Measurements from ENCODE around the gene GRIK4.

The GRIK4 gene

DNA sequence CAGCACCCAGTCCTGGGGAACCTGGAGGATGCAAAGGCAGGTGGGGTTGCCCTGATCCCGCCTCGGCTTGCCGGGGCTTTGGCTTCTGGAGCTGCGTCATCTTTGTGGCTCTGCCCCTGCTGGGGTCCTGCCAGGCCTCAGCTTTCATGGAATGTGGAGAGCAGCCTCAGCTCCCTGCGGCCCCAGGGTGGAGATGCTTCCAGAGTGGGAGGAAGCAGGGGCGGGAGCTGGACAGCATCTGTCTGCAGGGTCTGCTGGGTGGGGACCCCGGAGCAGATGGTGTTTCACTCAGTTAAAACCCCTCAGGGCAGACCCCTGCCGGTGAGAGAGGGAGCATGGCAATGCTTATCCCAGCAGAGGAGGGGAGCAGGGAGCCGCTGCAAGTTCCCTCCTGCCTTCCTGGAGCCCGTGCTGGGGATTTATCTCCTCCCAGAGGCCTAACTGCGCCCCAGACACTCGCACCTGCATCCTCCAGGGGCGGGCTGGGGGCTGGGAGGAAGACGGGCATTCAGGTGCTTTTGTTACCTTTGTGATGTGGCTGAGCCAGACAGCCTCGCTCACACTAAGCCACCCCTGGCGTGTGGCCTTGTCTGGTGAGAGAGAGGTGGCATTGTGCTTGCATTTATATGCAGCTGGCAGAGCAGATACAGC, 15.7 kb downstream of the GRIK4 start:
- no peak for DNase-seq

GRCh38 chr11:120528749-120529148, 17.2 kb downstream of the GRIK4 start:
- no peak for DNase-seq

- no peak for DNase-seq
Measured at GRCh38 chr11:120529214-120529613, 17.7 kb downstream of the GRIK4 start.

DNA sequence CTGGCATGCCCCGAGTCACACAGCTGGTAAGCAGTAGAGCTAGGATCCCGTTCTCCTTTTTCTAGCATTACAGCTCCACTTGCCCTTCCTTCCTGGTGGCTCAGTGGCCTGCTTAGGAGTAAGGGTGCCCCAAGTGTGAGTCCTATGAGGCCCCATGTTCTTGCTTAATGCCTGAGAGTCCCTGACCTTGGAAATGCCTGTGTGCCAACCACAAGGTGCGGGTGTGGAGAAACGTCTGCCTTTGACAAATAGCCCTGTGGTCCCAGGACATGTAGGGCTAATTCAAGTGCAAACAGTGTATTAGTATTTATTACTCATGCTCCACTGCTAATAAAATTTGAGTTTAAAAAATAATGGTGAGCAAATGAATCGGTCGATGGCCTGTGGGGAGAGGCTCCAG, 18.4 kb downstream of the GRIK4 start:
- DNase-seq, result no peak

DNA sequence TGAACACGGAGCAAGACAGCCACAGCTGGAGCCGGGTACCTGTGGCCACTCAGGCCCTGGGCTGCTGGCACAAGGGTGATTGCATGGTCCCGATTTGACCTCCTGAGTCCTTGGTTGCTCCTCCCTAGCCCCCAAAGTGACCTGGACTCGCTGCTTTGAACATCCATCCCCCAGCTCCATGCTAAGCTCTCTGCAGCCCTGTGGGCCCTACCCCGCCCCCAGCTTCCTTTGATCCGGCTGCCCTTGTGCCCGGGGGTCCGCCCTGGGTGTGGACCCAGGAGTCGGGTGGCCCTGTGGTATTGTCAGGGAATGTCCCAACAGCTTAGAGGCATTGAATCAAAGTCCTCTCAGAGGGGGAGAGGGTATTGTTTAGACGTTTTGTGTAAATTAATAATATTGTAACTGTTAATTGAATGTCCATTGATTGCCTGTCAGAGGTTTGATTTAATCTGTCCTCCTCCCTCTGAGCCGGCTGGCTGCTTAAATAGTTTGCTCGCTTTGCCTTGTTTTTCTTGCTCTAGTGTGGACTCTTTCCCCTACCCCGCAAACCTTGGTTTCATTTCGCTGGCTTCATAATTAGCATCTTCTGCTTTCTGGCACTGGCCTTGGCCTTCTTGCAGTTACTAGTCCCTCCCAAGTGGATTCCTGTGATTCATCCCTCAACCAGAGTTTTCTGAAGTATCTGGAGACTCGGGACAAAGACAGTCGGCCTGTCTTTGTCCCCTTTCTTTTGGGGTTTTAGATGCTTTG, 20.7 kb downstream of the GRIK4 start:
- no peak for DNase-seq

GRCh38 chr11:120532832-120533196, 21.3 kb downstream of the GRIK4 start:
- no peak for DNase-seq

DNA sequence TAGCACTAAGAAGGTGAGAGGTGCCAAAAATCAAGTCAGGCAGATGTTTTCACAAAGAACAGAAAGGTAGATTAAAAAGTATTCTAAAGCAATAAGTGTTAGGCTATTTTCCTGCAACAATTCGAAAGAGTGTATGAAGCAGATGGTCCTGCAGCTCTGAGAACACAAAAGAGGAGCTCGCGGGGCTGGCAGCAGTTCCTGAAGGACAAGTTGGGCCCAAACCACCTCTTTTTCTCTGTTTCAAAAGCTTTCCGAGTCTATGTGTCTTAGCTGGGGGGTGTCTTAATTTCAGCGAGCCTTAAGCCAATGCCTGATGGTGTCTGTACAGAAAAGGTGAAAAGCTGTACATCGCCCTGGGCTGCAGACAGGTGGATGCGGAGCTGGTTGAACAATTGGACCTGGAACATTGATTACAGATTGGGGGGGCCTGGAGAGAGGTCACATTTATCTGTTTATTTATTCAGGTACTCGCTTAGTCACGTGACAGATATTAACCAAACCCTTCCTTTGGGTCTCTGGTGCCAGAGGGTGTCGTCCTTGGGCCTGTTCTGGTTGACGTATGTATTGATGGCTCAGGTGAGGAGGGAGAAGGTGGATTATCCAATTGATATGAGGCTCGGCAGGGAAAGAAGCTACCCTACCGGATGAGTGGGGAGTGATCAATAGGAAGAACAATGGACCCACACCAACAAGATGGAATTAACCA, 24.7 kb downstream of the GRIK4 start:
- DNase-seq, result no peak

- DNase-seq, result no peak
Measured at GRCh38 chr11:120536797-120537169, 25.2 kb downstream of the GRIK4 start.

DNA sequence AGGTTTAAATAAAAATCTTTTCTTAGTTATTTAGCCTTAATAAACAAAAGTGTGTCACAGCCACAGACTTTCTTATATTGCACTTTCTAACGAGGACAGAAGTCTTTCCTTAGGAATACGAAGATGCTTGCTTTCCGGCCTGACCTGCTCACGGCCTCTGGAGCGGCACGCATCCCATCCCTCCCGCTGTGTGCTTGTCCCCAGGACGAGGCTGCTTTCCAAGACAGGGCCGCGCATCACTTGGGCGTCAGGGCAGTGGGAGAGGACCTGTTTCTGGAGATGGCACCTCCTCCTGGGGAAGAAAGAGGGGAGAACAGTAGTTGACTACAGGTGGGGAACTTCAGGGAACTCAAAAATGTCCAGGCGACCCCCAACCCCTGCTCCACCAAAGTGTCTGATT, 26.4 kb downstream of the GRIK4 start:
- DNase-seq, result no peak

DNA sequence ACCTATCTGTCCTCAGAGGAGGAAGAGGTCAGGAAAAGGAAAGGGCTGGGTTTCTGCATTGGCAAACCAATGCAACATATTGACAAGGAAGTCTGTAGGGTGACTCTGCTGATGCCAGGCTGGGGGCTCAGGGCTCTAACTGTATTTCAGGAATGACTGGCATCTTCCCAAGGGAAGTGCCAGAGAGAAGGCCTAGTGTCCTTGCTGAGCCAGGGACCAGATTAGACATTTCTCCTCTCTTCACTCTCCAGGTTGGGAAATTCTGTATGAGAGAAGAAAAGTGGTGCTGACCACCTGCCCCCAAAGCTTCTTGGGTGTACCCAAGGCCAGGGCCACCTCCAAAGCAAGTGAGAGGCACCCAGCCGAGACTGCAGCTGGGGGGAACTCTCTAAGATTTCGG, 27.2 kb downstream of the GRIK4 start:
- no peak for DNase-seq

DNA sequence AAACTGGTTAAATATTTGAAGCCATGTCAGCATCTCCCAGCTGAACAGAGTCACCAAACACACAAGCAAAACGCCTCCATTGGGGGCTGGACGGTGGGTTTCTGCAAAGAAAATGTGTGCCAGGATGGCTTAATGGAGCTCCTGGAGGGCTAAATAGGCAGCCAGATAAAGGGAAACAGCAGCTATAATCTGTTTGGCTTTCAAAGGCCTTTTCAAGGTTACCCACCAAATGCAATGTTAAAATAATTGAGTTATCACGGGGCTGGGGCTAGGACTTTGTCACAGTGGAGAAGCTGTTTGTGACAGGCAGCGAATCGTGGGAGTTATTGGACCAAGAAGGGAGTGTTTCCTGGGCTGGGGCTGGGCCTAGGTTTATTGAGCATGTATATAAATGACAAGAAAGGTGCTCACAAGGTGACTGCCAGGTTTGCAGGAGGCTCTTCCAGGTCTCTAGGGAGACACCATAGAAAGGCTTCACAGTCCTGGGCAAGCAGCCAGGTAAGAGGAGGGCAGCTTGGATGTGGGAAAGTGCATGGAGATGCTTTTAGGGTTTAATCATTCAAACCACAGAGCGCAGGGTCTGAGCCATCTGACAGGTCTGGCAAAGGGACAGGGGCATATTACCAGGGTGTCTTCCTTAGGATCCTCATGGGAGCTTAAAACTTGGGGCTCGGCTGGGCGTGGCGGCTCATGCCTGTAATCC, 28.3 kb downstream of the GRIK4 start:
- no peak for DNase-seq

DNA sequence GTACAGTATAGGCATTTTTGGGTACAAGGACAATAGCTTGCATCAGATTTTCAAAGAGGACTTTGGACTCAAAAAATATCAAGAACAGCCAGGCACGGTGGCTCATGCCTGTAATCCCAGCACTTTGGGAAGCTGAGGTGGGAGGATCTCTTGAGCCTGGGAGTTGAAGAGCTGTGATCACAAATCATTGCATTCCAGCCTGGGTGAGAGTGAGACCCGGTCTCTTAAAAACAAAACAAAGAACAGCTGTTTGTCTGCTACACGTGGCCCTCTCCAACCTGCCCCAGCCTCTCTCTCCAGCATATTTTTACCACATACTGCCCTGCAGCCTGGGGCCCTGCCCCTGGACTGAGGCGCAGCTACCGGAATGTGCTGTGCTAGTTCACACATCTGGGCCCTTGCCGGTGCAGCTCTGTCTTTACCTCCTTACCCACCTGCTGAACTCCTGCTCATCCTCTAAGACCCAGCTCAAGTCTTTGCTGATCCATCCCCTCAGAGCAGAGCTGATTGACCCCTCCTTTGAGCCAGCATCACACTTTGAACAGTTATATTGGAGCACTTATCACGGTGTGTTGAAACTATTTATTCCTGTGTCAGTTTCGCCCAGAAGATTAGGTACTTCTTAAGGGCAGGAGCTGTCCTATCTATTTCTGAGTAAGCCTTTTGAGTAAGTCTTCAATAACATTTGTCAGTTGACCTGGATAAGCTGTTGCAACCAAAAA, 29.4 kb downstream of the GRIK4 start:
- no peak for DNase-seq

DNA sequence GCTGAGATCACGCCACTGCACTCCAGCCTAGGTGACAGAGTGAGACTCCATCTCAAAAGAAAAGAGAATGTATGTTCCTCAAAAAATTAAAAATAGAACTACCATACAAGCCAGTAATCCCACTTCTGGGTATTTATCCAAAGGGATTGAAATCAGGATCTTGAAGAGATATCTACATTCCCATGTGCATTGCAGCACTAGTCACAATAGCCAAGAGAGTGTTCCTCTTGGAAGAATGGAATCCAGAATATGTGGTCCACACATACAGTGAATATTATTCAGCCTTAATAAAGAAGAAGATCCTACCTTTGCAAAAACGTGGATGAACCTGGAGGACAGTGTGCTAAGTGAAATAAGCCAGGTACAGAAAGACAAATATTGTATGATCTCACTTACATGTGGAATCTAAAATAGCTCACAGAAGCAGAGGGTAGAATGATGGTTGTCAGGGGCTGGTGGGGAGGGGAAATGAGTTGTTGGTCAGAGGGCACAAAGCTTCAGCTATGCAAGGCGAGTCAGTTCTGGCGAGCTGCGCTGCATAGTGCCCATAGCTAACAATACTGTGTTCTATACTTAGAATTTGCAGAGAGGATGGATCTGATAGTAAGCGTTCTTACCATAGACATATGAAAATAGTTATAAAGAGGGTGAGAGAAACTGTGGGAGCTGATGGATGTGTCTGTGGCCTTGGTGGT, 32.1 kb downstream of the GRIK4 start:
- no peak for DNase-seq

DNA sequence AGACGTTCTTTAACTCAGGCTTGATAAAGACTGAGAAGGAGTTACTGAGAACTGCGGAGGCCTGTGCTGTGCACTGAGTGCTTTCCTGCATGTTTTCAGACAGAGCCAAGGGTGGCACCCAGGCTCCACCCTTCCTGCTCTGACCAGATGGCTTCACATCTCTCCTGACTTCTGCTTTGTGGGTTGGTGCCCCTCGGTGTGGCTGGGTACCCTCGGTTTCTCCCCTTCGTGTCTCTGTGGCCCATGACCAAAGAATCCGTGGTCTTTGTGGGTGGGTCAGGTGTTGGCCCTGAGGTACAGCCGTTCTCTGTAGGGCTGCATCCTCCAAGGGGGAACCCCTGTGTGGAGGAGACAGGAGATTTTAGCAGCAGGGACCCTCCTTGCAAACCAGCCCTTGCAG, 34.3 kb downstream of the GRIK4 start:
- no peak for DNase-seq

DNA sequence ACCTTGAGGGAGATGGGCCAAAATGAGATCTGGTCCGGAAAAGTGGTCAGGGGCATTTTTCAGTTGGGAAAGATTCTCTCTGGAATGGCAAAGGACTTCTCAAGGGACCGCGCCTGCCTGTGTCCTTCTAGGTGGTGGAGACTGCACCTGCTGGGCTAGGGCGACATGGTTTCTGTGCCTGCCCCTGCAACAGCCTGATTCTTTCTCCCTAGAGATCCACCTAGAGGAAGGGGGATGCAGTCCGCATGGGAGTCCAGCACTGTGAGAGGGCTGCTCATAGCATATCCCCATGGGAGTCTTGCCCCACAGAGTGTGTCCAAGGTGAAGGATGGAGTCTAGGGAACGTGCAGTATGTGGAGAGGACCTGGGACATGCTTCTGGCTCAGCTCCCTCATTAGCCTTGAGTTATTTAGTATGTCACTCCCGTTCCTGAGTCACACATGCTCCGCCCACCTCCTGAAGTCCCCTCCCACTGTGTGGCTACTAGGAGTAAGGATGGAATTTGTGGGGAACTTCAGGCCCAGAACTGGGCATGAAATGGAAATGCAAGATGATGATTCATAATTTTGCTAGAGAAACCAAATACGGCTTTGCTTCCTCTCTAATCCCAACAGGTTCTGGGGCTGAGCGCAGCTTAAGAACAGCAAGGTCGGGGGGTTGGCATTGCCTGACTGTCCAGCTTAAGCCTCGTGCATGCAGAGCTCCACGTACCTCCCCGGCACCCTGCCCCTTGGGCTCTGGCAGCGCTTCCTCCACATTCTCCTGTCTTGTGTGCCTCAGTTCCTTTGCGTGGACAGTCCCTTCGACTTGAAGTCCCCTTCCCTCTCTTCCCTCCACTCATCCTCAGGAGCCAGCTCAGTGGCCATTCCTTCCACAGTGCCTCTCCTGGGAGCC, 35.0 kb downstream of the GRIK4 start:
- DNase-seq, result no peak

DNA sequence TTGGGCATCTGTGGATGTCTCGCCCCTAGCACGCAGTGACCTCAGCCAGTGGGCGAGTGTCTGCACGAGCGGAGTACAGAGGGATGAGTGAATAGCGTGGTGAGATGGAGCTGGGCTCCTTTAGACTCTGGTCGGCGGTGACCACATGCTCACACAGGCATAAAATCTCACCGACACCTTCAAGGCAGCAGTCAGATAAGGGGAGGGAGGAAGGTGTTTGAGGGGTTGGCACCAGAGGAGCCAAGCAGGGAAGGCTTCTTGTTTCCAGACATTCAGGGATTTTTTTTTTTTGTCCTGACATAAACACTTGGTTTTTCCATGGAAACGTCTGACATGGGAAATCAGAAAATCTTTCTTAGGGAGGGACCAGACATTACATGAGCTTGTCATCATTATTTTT, 35.8 kb downstream of the GRIK4 start:
- DNase-seq, result no peak

GRCh38 chr11:120547811-120548681, 36.5 kb downstream of the GRIK4 start:
- no peak for DNase-seq

GRCh38 chr11:120548682-120549209, 37.2 kb downstream of the GRIK4 start:
- no peak for DNase-seq

DNA sequence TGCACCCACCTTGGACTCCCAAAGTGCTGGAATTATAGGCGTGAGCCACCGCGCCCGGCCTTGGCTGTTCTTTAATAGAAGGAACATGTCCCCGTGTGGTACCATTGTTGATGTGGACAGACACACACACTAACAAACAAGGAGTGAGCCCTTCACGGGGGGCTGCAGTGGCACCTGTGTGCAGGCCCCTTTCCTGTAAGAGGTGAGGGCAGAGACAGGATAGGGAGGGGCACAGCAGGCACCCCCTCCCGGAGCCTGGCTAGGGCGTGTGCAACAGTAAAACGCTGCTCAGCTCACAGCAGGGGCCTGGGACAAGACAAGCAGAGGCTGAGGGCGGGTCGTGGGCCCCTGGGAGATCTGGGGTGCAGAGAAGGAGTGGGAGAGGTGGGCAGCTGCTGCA, 37.8 kb downstream of the GRIK4 start:
- DNase-seq, result no peak

DNA sequence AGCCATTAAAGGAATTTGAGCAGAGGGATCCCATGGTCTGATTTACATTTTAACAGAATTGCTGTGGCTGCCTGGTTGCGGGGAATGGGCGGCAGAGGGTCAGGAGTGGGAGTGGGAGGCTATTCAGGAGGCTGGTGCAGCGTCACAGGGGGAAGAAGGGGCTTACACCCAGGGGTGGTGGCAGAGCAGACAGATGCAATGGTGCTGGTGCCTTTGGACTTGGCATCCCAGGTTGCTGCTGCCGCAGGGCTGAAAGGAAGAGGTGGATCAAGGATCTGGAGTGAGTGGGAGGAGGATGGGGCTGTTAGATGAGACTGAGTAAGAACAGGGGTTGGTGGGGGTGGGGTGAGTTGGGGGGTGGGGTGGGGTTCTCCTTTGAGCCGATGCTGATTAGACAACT, 38.5 kb downstream of the GRIK4 start:
- DNase-seq, result no peak

Measured in bone marrow (tissue), 2 donors.